HepG2 (cell line): ENCODE data around the gene CSTF1. TPM values are rescaled to one million over a fixed set of nuclear protein-coding genes. Genes with fewer than 3 reads are reported as not detected.

Experiments
- CBX2 ChIP-seq, 2 experiments: fragments of 200-600 bp in 1 of 2; sonication (generic); formaldehyde crosslinking in 1 of 2; IDR thresholded peaks; 2 replicates each; pipeline versions ENCODE4 v1.7.0 to v1.8.1; 2018 to 2022; ENCODE audit warnings: low read depth in 2 of 2, low read length in 1 of 2, mild to moderate bottlenecking in 1 of 2, missing genetic modification reagents in 1 of 2
- E2F1 ChIP-seq: sonication (generic); formaldehyde crosslinking; IDR thresholded peaks from 2 replicates; pipeline ENCODE4 v1.5.0; 2020; ENCODE audit warnings: missing genetic modification reagents
- EZH2 ChIP-seq: conservative IDR thresholded peaks from 2 replicates; pipeline ENCODE4 v1.6.1; 2012; ENCODE audit warnings: mild to moderate bottlenecking, low read depth, low read length, moderate library complexity
- FOXA1 ChIP-seq, 2 experiments: fragments of 450-650 bp in 1 of 2; sonication (generic) in 1 of 2; formaldehyde crosslinking in 1 of 2; IDR thresholded peaks; 2 replicates each; pipeline versions ENCODE4 v1.4.0 to v1.6.1; 2016 to 2020; ENCODE audit warnings: missing genetic modification reagents in 1 of 2
- FOXO4 ChIP-seq: sonication (generic); formaldehyde crosslinking; conservative IDR thresholded peaks from 2 replicates; pipeline ENCODE4 v1.8.1; 2023; ENCODE audit warnings: missing genetic modification reagents
- NCOR1 ChIP-seq: fragments of 200-600 bp; sonication (generic); IDR thresholded peaks from 2 replicates; pipeline ENCODE4 v1.7.0; 2017; ENCODE audit warnings: antibody characterized with exemption, low read length, borderline replicate concordance
- PBX2 ChIP-seq: IDR thresholded peaks from 2 replicates; pipeline ENCODE4 v1.6.1; 2016; ENCODE audit warnings: control low read depth
- PCBP2 ChIP-seq: fragments of 200-400 bp; formaldehyde crosslinking; optimal IDR thresholded peaks from 2 replicates; pipeline ENCODE3; 2018; ENCODE audit warnings: low read length, low read depth; ENCODE audit not compliant: poor library complexity, severe bottlenecking
- PHB2 ChIP-seq: fragments of 450-650 bp; IDR thresholded peaks from 2 replicates; pipeline ENCODE4 v1.6.1; 2018; ENCODE audit not compliant: partially characterized antibody
- REL ChIP-seq: sonication (generic); formaldehyde crosslinking; conservative IDR thresholded peaks from 2 replicates; pipeline ENCODE4 v1.8.0; 2022; ENCODE audit warnings: mild to moderate bottlenecking, missing genetic modification reagents, moderate library complexity
- SOX6 ChIP-seq, 2 experiments: fragments of 450-650 bp in 1 of 2; sonication (generic) in 1 of 2; formaldehyde crosslinking in 1 of 2; IDR thresholded peaks; 2 replicates each; pipeline versions ENCODE4 v1.4.0 to v1.6.1; 2017 to 2020; ENCODE audit warnings: antibody characterized with exemption in 1 of 2, mild to moderate bottlenecking in 1 of 2, missing genetic modification reagents in 1 of 2
- ZHX2 ChIP-seq, 2 experiments: sonication (generic) in 1 of 2; formaldehyde crosslinking in 1 of 2; IDR thresholded peaks; 2 replicates each; pipeline versions ENCODE4 v1.6.1 to v1.9.0; 2014 to 2022; ENCODE audit warnings: antibody characterized with exemption in 1 of 2, borderline replicate concordance in 1 of 2, inconsistent platforms in 1 of 2, low read depth in 1 of 2, missing genetic modification reagents in 1 of 2
- ZKSCAN5 ChIP-seq: sonication (generic); formaldehyde crosslinking; IDR thresholded peaks from 2 replicates; pipeline ENCODE4 v1.5.1; 2020; ENCODE audit warnings: mild to moderate bottlenecking, missing genetic modification reagents
- ZNF274 ChIP-seq: sonication (generic); formaldehyde crosslinking; IDR thresholded peaks from 2 replicates; pipeline ENCODE4 v1.5.1; 2020; ENCODE audit warnings: mild to moderate bottlenecking, missing genetic modification reagents
- ZNF350 ChIP-seq: sonication (generic); formaldehyde crosslinking; IDR thresholded peaks from 2 replicates; pipeline ENCODE4 v1.4.0; 2020; ENCODE audit warnings: mild to moderate bottlenecking, low read depth, missing genetic modification reagents, borderline replicate concordance
- ZNF431 ChIP-seq: sonication (generic); formaldehyde crosslinking; IDR thresholded peaks from 2 replicates; pipeline ENCODE4 v1.9.0; 2022; ENCODE audit warnings: missing genetic modification reagents, low read depth, mild to moderate bottlenecking, borderline replicate concordance
- ZNF83 ChIP-seq: sonication (generic); formaldehyde crosslinking; IDR thresholded peaks from 2 replicates; pipeline ENCODE4 v1.4.0; 2020; ENCODE audit warnings: missing genetic modification reagents, mild to moderate bottlenecking, borderline replicate concordance
- polyA plus RNA-seq, 8 experiments: library from polyadenylated mRNA; depleted of rRNA in 3 of 8; stranded (reverse) in 7 of 8; unstranded in 1 of 8; fragments of >200 nt; fragmentation: Illumina TruSeq in 4 of 8; extraction: Trizol in 4 of 8; gene quantifications; 2 replicates each; pipeline versions ENCODE4 v1.2.1 to v1.2.3, GENCODE V29; 2011 to 2016; ENCODE audit warnings: low read depth in 4 of 8, missing spikeins in 1 of 8, mixed read lengths in 1 of 8; ENCODE audit not compliant: insufficient read depth in 1 of 8
- total RNA-seq, 5 experiments: library from RNA; depleted of rRNA; stranded (reverse); fragments of >200 nt; fragmentation: Illumina TruSeq; extraction: Trizol; gene quantifications; 2 replicates each; pipeline ENCODE4 v1.2.3, GENCODE V29; 2016; ENCODE audit warnings: low read depth in 1 of 5

CSTF1 gene
- total and polyA plus RNA-seq, 2 of the 13 experiments (the other 11 are each of a cell fraction or from before 2014, with no cell fraction given), result 70.9 to 100 TPM

GRCh38 chr20:56359212-56360132, 33.0 kb upstream of the CSTF1 start (continued):
- TF ChIP-seq CBX2 (IDR thresholded peaks at IDR 0.05; ENCODE audit: low read depth, low read length), result no peak
- no peak for TF ChIP-seq CBX2 (CRISPR knock-in tag; IDR thresholded peaks at IDR 0.05; ENCODE audit: low read depth)
- TF ChIP-seq ZKSCAN5 (CRISPR knock-in tag), result no peak
- TF ChIP-seq ZHX2 (IDR thresholded peaks at IDR 0.05; ENCODE audit: low read depth), result no peak
- TF ChIP-seq ZHX2 (CRISPR knock-in tag; IDR thresholded peaks at IDR 0.05; ENCODE audit: borderline replicate concordance), result no peak
- TF ChIP-seq E2F1 (CRISPR knock-in tag), result no peak
- TF ChIP-seq ZNF83 (CRISPR knock-in tag), result no peak
- peak; percentile 65; the same call in 1 of the 2 replicates for TF ChIP-seq ZNF274 (CRISPR knock-in tag)
- TF ChIP-seq PCBP2, result no peak
- peak; percentile 79; the same call in 1 of the 2 replicates for TF ChIP-seq ZNF350 (CRISPR knock-in tag)
- TF ChIP-seq PHB2, result no peak
- no peak for TF ChIP-seq SOX6 (IDR thresholded peaks at IDR 0.05)
- TF ChIP-seq SOX6 (CRISPR knock-in tag; IDR thresholded peaks at IDR 0.05), result peak; percentile 70
- no peak for TF ChIP-seq FOXO4 (CRISPR knock-in tag)
- no peak for TF ChIP-seq FOXA1 (IDR thresholded peaks at IDR 0.05)
- TF ChIP-seq FOXA1 (CRISPR knock-in tag; IDR thresholded peaks at IDR 0.05), result peak; percentile 42; the same call in 1 of the 2 replicates
- no peak for TF ChIP-seq PBX2
- no peak; the same call in 1 of the 2 replicates for TF ChIP-seq NCOR1
- peak; percentile 42; the same call in 1 of the 2 replicates for TF ChIP-seq ZNF431 (CRISPR knock-in tag)
- no peak for TF ChIP-seq EZH2
- TF ChIP-seq REL, result no peak
